T-cell (primary cell): ENCODE results near the gene PDIA2. TPM values are rescaled to one million over a fixed set of nuclear protein-coding genes. Genes with fewer than 3 reads are reported as not detected.

Experiments
- ATAC-seq, 4 experiments: fragments of 200-7000 bp in 3 of 4; fragments of 150-1000 bp in 1 of 4; cut with Tn5 transposase; replicated peaks in 1 of 4; 1 replicate in 3 of 4; 2 replicates in 1 of 4; pipeline ENCODE4 v1.10.0; 2021; ENCODE audit warnings: moderate library complexity in 3 of 4, mild to moderate bottlenecking in 2 of 4, moderate number of reproducible peaks in 1 of 4
- CTCF ChIA-PET, 2 donors: fragments of 300-600 bp; sonication (Branson Sonifier 250); formaldehyde crosslinking; loops; one replicate each; lab custom pipeline; 2022; ENCODE audit warnings: antibody characterized with exemption in 2 of 2; lab: Charles Lee
- POLR2A ChIA-PET, 2 donors: fragments of 300-600 bp; sonication (Branson Sonifier 250); formaldehyde crosslinking; loops; one replicate each; lab custom pipeline; 2022; ENCODE audit warnings: antibody characterized with exemption in 2 of 2; lab: Charles Lee
- DNase-seq, 35 experiments: peaks; one replicate each; pipeline versions ENCODE4 v3.0.0 to v3.0.0-alpha.2; 2013 to 2023
- H3K27ac ChIP-seq: one replicate; pipeline ENCODE4 v1.5.1; 2013; ENCODE audit warnings: low read length
- H3K27me3 ChIP-seq, 2 experiments: replicated peaks in 1 of 2; 1 replicate in 1 of 2; 2 replicates in 1 of 2; pipeline versions ENCODE4 v1.6.1 to v1.7.0; 2013; ENCODE audit warnings: low read length in 1 of 2, mixed read lengths in 1 of 2; ENCODE audit not compliant: control insufficient read depth in 2 of 2, insufficient read depth in 2 of 2; ENCODE audit errors: extremely low read depth in 1 of 2
- H3K36me3 ChIP-seq, 2 donors: 1 replicate in 1 of 2; 2 replicates in 1 of 2; pipeline versions ENCODE4 v1.6.1 to v1.7.0; 2013; ENCODE audit warnings: low read length in 1 of 2; ENCODE audit not compliant: control insufficient read depth in 2 of 2, insufficient read depth in 1 of 2; ENCODE audit errors: extremely low read depth in 1 of 2
- H3K4me1 ChIP-seq, 2 experiments: 1 replicate in 1 of 2; 2 replicates in 1 of 2; pipeline versions ENCODE4 v1.6.1 to v1.7.0; 2013; ENCODE audit warnings: low read length in 2 of 2, mixed read lengths in 1 of 2; ENCODE audit not compliant: insufficient read depth in 2 of 2, control insufficient read depth in 1 of 2; ENCODE audit errors: extremely low read depth in 1 of 2
- H3K4me3 ChIP-seq, 2 donors: 1 replicate in 1 of 2; 2 replicates in 1 of 2; pipeline versions ENCODE4 v1.5.1 to v1.7.0; 2013; ENCODE audit warnings: mild to moderate bottlenecking in 2 of 2, low read length in 1 of 2, moderate library complexity in 1 of 2; ENCODE audit not compliant: control insufficient read depth in 1 of 2; ENCODE audit errors: extremely low read depth in 1 of 2
- H3K9me3 ChIP-seq: 2 replicates; pipeline ENCODE4 v1.7.0; 2013
- H3K27ac Mint-ChIP-seq, 2 donors: one replicate each; pipeline ENCODE4 v1.8.0; 2020 to 2021; ENCODE audit warnings: mild to moderate bottlenecking in 2 of 2, mixed read lengths in 2 of 2
- H3K27me3 Mint-ChIP-seq, 2 donors: one replicate each; pipeline ENCODE4 v1.8.0; 2021 to 2022; ENCODE audit warnings: mixed read lengths in 2 of 2
- H3K36me3 Mint-ChIP-seq: one replicate; pipeline ENCODE4 v1.8.0; 2021; ENCODE audit warnings: mixed read lengths
- H3K4me1 Mint-ChIP-seq, 3 donors: one replicate each; pipeline ENCODE4 v1.8.0; 2020 to 2022; ENCODE audit warnings: mixed read lengths in 3 of 3, mild to moderate bottlenecking in 1 of 3
- H3K4me3 Mint-ChIP-seq, 3 donors: one replicate each; pipeline ENCODE4 v1.8.0; 2020 to 2022; ENCODE audit warnings: mild to moderate bottlenecking in 3 of 3, mixed read lengths in 3 of 3, moderate library complexity in 3 of 3
- H3K9me3 Mint-ChIP-seq, 3 donors: one replicate each; pipeline ENCODE4 v1.8.0; 2020 to 2022; ENCODE audit warnings: mixed read lengths in 3 of 3
- WGBS: methylation state at CpG from one replicate; pipeline ENCODE4 v1.1.5; 2013; ENCODE audit warnings: missing lambda C conversion rate; ENCODE audit not compliant: insufficient coverage; 5-methylcytosine and 5-hydroxymethylcytosine counted together
- total RNA-seq, 35 experiments: library from RNA in 6 of 35; stranded (reverse) in 6 of 35; fragments of 120-200 nt in 1 of 35; gene quantifications; one replicate each; pipeline versions ENCODE4 v1.2.1 to v1.2.4 and lab custom pipeline; 2013 to 2026

The PDIA2 gene
- total RNA-seq, 5 donors from 2014 or later (not counting 1 experiment from before 2014, with no cell fraction given): 0.38 to 0.54 (median 0.53) TPM; not detected in 2

DNA sequence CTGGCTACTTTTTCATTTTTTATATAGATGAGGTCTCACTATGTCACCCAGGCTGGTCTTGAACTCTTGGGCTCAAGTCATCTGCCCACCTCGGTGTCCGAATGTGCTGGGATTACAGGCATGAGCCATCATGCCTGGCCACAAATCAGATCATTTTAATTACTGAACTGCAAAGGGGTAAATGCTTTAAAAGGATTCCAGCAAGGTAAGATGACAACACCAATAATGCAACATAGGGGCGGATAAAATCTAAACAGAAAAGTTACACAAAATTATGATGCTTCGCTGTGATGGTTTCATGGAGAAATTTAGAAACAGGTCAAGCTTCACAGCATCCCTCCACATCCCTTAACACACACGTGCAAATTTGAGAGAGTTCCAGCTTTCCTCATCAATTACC is 37.2 kb downstream of the PDIA2 start:
- Mint-ChIP-seq H3K27me3 (no peaks in the 10 kb centered on the region), H3K9me3 (no peaks in the 10 kb centered on the region), H3K36me3 (peaks cover 13% of the 10 kb centered on the region), H3K27ac (peak overlapping the region; percentile 48 to 74), H3K4me3 (peak overlapping the region in 1 of 3 donors; percentile 24), H3K4me1 (peaks cover 66 to 76% (median 71%) of the 10 kb centered on the region in 3 donors)
- Histone ChIP-seq H3K9me3 (no peaks in the 10 kb centered on the region), H3K36me3 (peaks cover 0 to 23% of the 10 kb centered on the region in 2 donors), H3K27ac (no peak overlapping the region), H3K4me1 (peaks cover 21 to 67% of the 10 kb centered on the region in 2 experiments), H3K27me3 (no peaks in the 10 kb centered on the region), H3K4me3 (no peak overlapping the region)
- ChIA-PET POLR2A (no interaction called here), CTCF (interaction anchor here in 1 of 2 donors (1.3 kb wide), 1 partner anchor 213 kb away, joined by 3 read pairs; no protein-coding TSS in a partner anchor)
- 100% methylated on average over 1 of the region's 5 CpGs for WGBS
- ATAC-seq (no peak), DNase-seq (no peak)

GRCh38 chr16:321532-321931 is 38.6 kb downstream of the PDIA2 start:
- POLR2A ChIA-PET: no interaction called here
- Mint-ChIP-seq H3K4me3 (peak overlapping the region in 1 of 3 donors; percentile 32), H3K27ac (peak overlapping the region in 1 of 2 donors; percentile 56), H3K27me3 (no peaks in the 10 kb centered on the region), H3K9me3 (no peaks in the 10 kb centered on the region), H3K4me1 (peaks cover 72 to 82% (median 75%) of the 10 kb centered on the region in 3 donors), H3K36me3 (peaks cover 12% of the 10 kb centered on the region)
- no peak for ATAC-seq
- H3K27ac ChIP-seq: peak overlapping the region; percentile 1
- WGBS: 100% methylated on average over 2 of the region's 9 CpGs
- no peaks in the 10 kb centered on the region for H3K9me3 ChIP-seq
- H3K27me3 ChIP-seq: no peaks in the 10 kb centered on the region
- CTCF ChIA-PET: no interaction called here
- no peak overlapping the region for H3K4me3 ChIP-seq
- H3K4me1 ChIP-seq: peaks cover 27 to 80% of the 10 kb centered on the region in 2 experiments
- H3K36me3 ChIP-seq: peaks cover 0 to 23% of the 10 kb centered on the region in 2 donors
- DNase-seq: peak in 1 of 35 experiments; percentile 27

GRCh38 chr16:322476-323143 is 39.6 kb downstream of the PDIA2 start:
- Mint-ChIP-seq H3K9me3 (no peaks in the 10 kb centered on the region), H3K27me3 (no peaks in the 10 kb centered on the region), H3K27ac (peak overlapping the region; percentile 59 to 76), H3K4me1 (peaks cover 76 to 83% (median 80%) of the 10 kb centered on the region in 3 donors), H3K4me3 (peak overlapping the region in 1 of 3 donors; percentile 80), H3K36me3 (peaks cover 12% of the 10 kb centered on the region)
- Histone ChIP-seq H3K4me1 (peaks cover 29 to 81% of the 10 kb centered on the region in 2 experiments), H3K9me3 (no peaks in the 10 kb centered on the region), H3K36me3 (peaks cover 0 to 14% of the 10 kb centered on the region in 2 donors), H3K27me3 (no peaks in the 10 kb centered on the region), H3K4me3 (no peak overlapping the region), H3K27ac (no peak overlapping the region)
- ChIA-PET CTCF (no interaction called here), POLR2A (no interaction called here)
- no peak for ATAC-seq
- WGBS: 98% methylated on average over 13 of the region's 13 CpGs
- no peak for DNase-seq

- CTCF ChIA-PET: no interaction called here
- peak overlapping the region; percentile 84 for H3K27ac ChIP-seq
- Mint-ChIP-seq H3K4me1 (peaks cover 69 to 77% (median 72%) of the 10 kb centered on the region in 3 donors), H3K4me3 (peak overlapping the region; percentile 67 to 80 (median 70)), H3K36me3 (peaks cover 8% of the 10 kb centered on the region), H3K27me3 (no peaks in the 10 kb centered on the region), H3K27ac (peak overlapping the region; percentile 80 to 91), H3K9me3 (no peaks in the 10 kb centered on the region)
- POLR2A ChIA-PET: no interaction called here
- DNase-seq (peak in 1 of 35 experiments; percentile 9), ATAC-seq (no peak)
- H3K36me3 ChIP-seq: peaks cover 0 to under 1% of the 10 kb centered on the region in 2 donors
- H3K4me3 ChIP-seq: peak overlapping the region; percentile 53 to 60
- no peaks in the 10 kb centered on the region for H3K27me3 ChIP-seq
- peaks cover 27 to 83% of the 10 kb centered on the region in 2 experiments for H3K4me1 ChIP-seq
- WGBS: 95% methylated on average over 17 of the region's 17 CpGs
- H3K9me3 ChIP-seq: no peaks in the 10 kb centered on the region
Measured at GRCh38 chr16:324201-324450, 41.2 kb downstream of the PDIA2 start.

DNA sequence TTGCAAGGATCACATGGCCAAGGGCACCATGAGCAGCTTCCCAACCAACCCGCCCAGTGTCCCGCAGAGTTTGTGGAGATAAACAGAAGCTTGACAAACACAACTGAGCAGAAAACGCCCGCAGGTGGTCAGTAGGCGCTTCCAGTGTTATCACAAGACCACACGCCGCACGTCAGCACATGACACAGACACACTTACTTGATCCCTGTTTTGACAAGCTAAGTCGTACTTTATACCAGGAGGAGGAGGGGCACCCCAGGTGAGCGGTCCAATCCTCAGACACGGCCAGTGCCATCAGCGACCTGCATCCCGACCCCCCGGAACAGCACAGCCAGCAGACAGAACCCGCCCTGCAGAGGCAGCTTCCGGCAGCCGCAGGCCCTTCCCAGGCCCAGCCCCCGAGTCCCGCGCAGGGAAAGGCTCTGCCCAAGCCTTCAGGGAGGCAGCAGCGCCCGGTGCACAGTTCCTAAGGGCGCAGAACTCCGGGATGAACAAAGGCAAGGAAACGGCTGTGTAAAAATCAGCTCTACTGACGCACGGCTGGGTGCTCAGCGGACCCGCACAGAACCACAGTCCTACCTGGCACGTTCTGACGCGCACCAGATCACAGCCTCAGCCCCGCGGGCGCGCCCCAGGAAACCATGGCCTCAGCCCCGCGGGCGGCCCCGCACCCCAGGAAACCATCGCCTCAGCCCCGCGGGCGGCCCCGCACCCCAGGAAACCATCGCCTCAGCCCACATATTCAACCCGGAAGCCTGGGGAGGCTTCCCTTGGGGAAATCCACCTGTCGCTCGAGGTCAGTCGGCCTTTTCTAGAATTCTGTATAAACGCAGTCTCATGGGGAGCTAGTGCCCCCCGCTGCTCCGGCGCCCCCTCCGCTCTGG is 41.7 kb downstream of the PDIA2 start:
- H3K27ac ChIP-seq: peak overlapping the region; percentile 84

More for the DNA sequence above, 41.7 kb downstream of the PDIA2 start:
- Mint-ChIP-seq H3K27me3 (no peaks in the 10 kb centered on the region), H3K4me3 (peak overlapping the region; percentile 67 to 80 (median 70)), H3K27ac (peak overlapping the region; percentile 80 to 91), H3K4me1 (peaks cover 64 to 75% (median 68%) of the 10 kb centered on the region in 3 donors), H3K36me3 (peaks cover 5% of the 10 kb centered on the region), H3K9me3 (no peaks in the 10 kb centered on the region)
- DNase-seq (peak; percentile 46 to 90 (median 84)), ATAC-seq (peak; percentile 84 to 89 (median 84))
- no peaks in the 10 kb centered on the region for H3K36me3 ChIP-seq
- no peaks in the 10 kb centered on the region for H3K9me3 ChIP-seq
- ChIA-PET CTCF (interaction anchor here in 1 of 2 donors (0.6 to 1.2 kb wide), 5 partner anchors 28 to 315 kb away, joined by 3 to 6 read pairs (median 4); no protein-coding TSS in a partner anchor), POLR2A (interaction anchor here in 1 of 2 donors (0.7 kb wide), 1 partner anchor 26 kb away, joined by 3 read pairs; no protein-coding TSS in a partner anchor)
- H3K4me3 ChIP-seq: peak overlapping the region; percentile 53 to 60
- no peaks in the 10 kb centered on the region for H3K27me3 ChIP-seq
- peaks cover 23 to 81% of the 10 kb centered on the region in 2 experiments for H3K4me1 ChIP-seq
- WGBS: 7% methylated on average over 47 of the region's 55 CpGs
